OCI-LY3 (cell line): ENCODE measurements around the gene TSEN2.

Source experiments
- EZH2phosphoT487 ChIP-seq: fragments of 200-600 bp; shearing (Covaris generic); IDR thresholded peaks from 2 replicates; pipeline ENCODE4 v1.6.1; 2018; ENCODE audit warnings: antibody characterized with exemption, mixed run types, low read depth
- TF ChIP-seq, protein P1 (sequence below): fragments of 200-600, 300-600 bp; sonication (generic); IDR thresholded peaks from 2 replicates; pipeline ENCODE4 v1.5.1; 2014; ENCODE audit warnings: antibody characterized with exemption, low read length, low read depth

DNA sequence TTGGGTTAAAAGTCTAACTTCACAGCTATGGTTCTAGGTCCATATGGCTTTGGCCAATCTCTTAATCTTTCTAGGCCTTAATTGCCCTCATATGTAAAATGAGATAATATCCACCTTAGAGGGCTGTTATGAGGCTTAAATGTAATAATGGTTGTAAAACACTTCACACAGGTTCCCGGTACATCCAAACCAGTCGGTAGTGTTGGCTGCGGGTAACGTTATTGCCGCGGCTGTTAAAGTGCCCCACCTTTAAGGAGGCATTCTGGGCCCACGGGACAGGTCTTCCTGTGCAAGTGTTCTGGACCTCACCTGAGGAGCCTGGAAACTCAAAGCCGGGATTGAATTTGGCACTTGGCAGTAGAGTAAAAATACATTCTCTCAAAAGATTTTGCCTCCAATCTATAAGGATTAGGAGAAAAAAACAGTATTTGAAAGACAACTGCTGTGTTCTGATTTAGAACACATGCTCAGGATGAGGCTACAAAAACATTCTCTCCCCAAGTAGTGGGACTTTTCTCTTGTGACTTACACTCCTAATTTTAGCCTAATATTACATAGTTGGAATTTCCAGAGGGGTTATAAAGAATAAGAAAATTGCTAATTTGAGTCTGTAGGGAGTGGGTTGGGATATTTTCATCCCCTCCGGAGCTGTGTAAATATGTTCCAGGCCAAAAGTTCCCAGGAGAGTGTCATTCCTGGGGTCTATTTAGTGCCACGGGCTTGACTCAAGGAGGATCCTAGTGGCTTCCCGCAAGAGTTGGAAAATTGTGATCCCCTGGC lies 44.9 kb upstream of the TSEN2 start:
- TF ChIP-seq, protein P1, sequence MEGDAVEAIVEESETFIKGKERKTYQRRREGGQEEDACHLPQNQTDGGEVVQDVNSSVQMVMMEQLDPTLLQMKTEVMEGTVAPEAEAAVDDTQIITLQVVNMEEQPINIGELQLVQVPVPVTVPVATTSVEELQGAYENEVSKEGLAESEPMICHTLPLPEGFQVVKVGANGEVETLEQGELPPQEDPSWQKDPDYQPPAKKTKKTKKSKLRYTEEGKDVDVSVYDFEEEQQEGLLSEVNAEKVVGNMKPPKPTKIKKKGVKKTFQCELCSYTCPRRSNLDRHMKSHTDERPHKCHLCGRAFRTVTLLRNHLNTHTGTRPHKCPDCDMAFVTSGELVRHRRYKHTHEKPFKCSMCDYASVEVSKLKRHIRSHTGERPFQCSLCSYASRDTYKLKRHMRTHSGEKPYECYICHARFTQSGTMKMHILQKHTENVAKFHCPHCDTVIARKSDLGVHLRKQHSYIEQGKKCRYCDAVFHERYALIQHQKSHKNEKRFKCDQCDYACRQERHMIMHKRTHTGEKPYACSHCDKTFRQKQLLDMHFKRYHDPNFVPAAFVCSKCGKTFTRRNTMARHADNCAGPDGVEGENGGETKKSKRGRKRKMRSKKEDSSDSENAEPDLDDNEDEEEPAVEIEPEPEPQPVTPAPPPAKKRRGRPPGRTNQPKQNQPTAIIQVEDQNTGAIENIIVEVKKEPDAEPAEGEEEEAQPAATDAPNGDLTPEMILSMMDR = no peak
- TF ChIP-seq EZH2phosphoT487 = no peak
